ENCODE measurements around the gene AUTS2.

DNA sequence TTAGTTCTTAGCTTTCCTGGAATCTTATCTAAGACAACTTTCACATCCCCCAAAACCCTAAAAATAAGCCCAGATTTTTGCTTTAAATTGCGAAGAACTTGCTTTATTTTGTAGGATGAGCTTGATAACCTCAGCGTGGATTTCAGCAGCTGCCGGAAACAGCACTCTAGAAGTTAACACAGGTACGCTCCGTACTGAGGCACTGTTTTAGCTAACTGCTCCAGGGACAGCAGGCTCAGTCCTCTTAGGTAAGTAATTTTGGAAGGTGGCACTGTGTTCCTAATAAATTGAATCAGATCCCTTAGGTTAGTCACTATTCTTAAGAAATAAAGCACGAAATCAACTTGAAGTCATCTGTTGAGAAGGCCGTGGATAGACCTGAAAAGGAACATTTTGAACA, 2.2 kb upstream of the AUTS2 start:
- TF ChIP-seq ZNF274 (IDR thresholded peaks at IDR 0.05; ENCODE audit: low read depth, low read length) (no peak), YY1 (IDR thresholded peaks at IDR 0.05; ENCODE audit: insufficient read depth, insufficient read length) (no peak), SUZ12 (IDR thresholded peaks at IDR 0.05; ENCODE audit: extremely low read depth, insufficient read depth, insufficient read length) (no peak)
